HepG2 (cell line): Measurements from ENCODE around the gene LMF2. TPM values are rescaled to one million over a fixed set of nuclear protein-coding genes. Genes with fewer than 3 reads are reported as not detected.
A peak's percentile ranks its signal among the peaks of the same experiment; 100 is the strongest.

Experiments
- ARID2 ChIP-seq: sonication (generic); formaldehyde crosslinking; IDR thresholded peaks from 2 replicates; pipeline ENCODE4 v1.8.1; 2022; ENCODE audit warnings: mild to moderate bottlenecking, missing genetic modification reagents, borderline replicate concordance
- ATF7-NPFF ChIP-seq: sonication (generic); formaldehyde crosslinking; IDR thresholded peaks from 2 replicates; pipeline ENCODE4 v1.8.1; 2023; ENCODE audit warnings: mild to moderate bottlenecking, low read depth, missing genetic modification reagents, moderate library complexity
- DNMT1 ChIP-seq: sonication (generic); formaldehyde crosslinking; IDR thresholded peaks from 2 replicates; pipeline ENCODE4 v1.5.1; 2020; ENCODE audit warnings: mild to moderate bottlenecking, missing genetic modification reagents
- GTF2F1 ChIP-seq: fragments of 150-350 bp; IDR thresholded peaks from 2 replicates; pipeline ENCODE4 v1.6.1; 2014; ENCODE audit warnings: low read length
- LCORL ChIP-seq, 2 experiments: fragments of 450-650 bp in 1 of 2; sonication (generic) in 1 of 2; formaldehyde crosslinking in 1 of 2; IDR thresholded peaks; 2 replicates each; pipeline versions ENCODE4 v1.5.0 to v1.6.1; 2017 to 2020; ENCODE audit warnings: antibody characterized with exemption in 1 of 2, missing genetic modification reagents in 1 of 2
- MAFK ChIP-seq, 2 experiments: IDR thresholded peaks in 1 of 2; conservative IDR thresholded peaks in 1 of 2; 2 replicates each; pipeline ENCODE4 v1.6.1; 2011; ENCODE audit warnings: improper control_type of control experiment in 2 of 2, low read length in 2 of 2
- MTA1 ChIP-seq: sonication (generic); formaldehyde crosslinking; IDR thresholded peaks from 2 replicates; pipeline ENCODE4 v1.4.0; 2020; ENCODE audit warnings: missing genetic modification reagents, mild to moderate bottlenecking, borderline replicate concordance
- RBM22 ChIP-seq: fragments of 200-400 bp; formaldehyde crosslinking; optimal IDR thresholded peaks from 2 replicates; pipeline ENCODE3; 2017; ENCODE audit warnings: mild to moderate bottlenecking, low read length, moderate library complexity
- ZNF446 ChIP-seq: sonication (generic); formaldehyde crosslinking; IDR thresholded peaks from 2 replicates; pipeline ENCODE4 v1.5.0; 2020; ENCODE audit warnings: mild to moderate bottlenecking, missing genetic modification reagents
- polyA plus RNA-seq, 8 experiments: library from polyadenylated mRNA; depleted of rRNA in 3 of 8; stranded (reverse) in 7 of 8; unstranded in 1 of 8; fragments of >200 nt; fragmentation: Illumina TruSeq in 4 of 8; extraction: Trizol in 4 of 8; gene quantifications; 2 replicates each; pipeline versions ENCODE4 v1.2.1 to v1.2.3, GENCODE V29; 2011 to 2016; ENCODE audit warnings: low read depth in 4 of 8, missing spikeins in 1 of 8, mixed read lengths in 1 of 8; ENCODE audit not compliant: insufficient read depth in 1 of 8
- total RNA-seq, 5 experiments: library from RNA; depleted of rRNA; stranded (reverse); fragments of >200 nt; fragmentation: Illumina TruSeq; extraction: Trizol; gene quantifications; 2 replicates each; pipeline ENCODE4 v1.2.3, GENCODE V29; 2016; ENCODE audit warnings: low read depth in 1 of 5
- TF ChIP-seq, protein P1 (sequence below): sonication (generic); formaldehyde crosslinking; IDR thresholded peaks from 2 replicates; pipeline ENCODE4 v1.4.0; 2020; ENCODE audit warnings: low read depth, missing genetic modification reagents
- TF ChIP-seq, protein P2 (sequence below): sonication (generic); formaldehyde crosslinking; conservative IDR thresholded peaks from 2 replicates; pipeline ENCODE4 v1.8.0; 2022; ENCODE audit warnings: low read depth, missing genetic modification reagents
- TF ChIP-seq, protein P3 (sequence below): sonication (generic); formaldehyde crosslinking; IDR thresholded peaks from 2 replicates; pipeline ENCODE4 v1.8.0; 2022; ENCODE audit warnings: missing genetic modification reagents, low read depth, mild to moderate bottlenecking, borderline replicate concordance
- TF ChIP-seq, protein P4 (sequence below): sonication (generic); formaldehyde crosslinking; IDR thresholded peaks from 2 replicates; pipeline ENCODE4 v1.5.1; 2020; ENCODE audit warnings: missing genetic modification reagents, mild to moderate bottlenecking, borderline replicate concordance
- TF ChIP-seq, protein P5 (sequence below): sonication (generic); formaldehyde crosslinking; IDR thresholded peaks from 2 replicates; pipeline ENCODE4 v1.8.1; 2023; ENCODE audit warnings: mild to moderate bottlenecking, missing genetic modification reagents, borderline replicate concordance
- TF ChIP-seq, protein P6 (sequence below): sonication (generic); formaldehyde crosslinking; IDR thresholded peaks from 2 replicates; pipeline ENCODE4 v1.8.0; 2023; ENCODE audit warnings: mild to moderate bottlenecking, missing genetic modification reagents
- TF ChIP-seq, protein P7 (sequence below), 2 experiments: sonication (generic) in 1 of 2; formaldehyde crosslinking in 1 of 2; IDR thresholded peaks; 2 replicates each; pipeline versions ENCODE4 v1.4.0 to v1.6.1; 2018 to 2020; ENCODE audit warnings: missing genetic modification reagents in 2 of 2, borderline replicate concordance in 1 of 2, low read depth in 1 of 2, mild to moderate bottlenecking in 1 of 2, missing biosample characterization in 1 of 2

Gene LMF2
- total and polyA plus RNA-seq, 2 of the 13 experiments (the other 11 are each of a cell fraction or from before 2014, with no cell fraction given) = 23.3 to 30.6 TPM

DNA sequence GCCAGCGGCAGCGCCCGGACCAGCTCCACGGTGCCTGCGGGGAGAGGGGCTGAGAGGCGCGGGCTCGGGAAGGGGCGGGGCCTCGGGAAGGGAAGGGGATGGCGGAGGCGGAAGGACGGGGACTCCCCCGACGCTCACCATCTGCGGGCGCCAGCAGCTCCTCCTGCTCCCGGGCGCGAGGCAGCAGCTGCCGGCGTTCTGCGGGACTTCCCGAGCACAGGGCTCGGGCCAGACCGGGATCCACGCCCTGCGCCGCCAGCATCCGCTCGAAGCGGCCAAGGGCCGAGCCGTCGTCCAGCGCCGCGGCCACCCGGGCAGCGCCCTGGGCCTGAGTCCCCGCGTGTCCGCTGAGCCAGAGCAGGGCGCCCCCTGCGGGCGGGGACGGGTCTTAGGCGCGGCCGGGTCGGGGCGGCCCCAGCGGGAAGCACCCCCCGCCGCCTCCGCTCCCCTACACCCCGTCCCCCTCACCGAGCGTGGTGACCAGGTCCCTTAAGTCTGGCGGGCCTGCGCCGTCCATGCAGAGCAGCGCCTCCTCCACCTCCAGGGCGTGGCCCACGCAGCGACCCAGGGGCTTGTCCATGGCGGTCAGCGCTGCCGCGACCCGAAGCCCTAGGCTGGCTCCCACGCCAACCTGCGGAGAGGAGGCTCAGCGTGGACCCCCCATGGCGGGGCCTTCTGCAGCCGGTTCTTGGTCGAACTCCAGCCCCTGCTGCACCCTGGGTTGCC lies 18.8 kb upstream of the LMF2 start (continued):
- no peak; the same call in 1 of the 2 replicates for TF ChIP-seq ARID2 (CRISPR knock-in tag)
- TF ChIP-seq DNMT1 (CRISPR knock-in tag) = no peak
- peak; percentile 32; the same call in 1 of the 2 replicates for TF ChIP-seq ZNF446 (CRISPR knock-in tag)
- no peak for TF ChIP-seq MAFK (conservative IDR thresholded peaks at IDR 0.05 in 1 of 2, IDR thresholded peaks at IDR 0.05 in 1 of 2; ENCODE audit: low read length in 2 of 2)
- TF ChIP-seq LCORL (IDR thresholded peaks at IDR 0.05) = no peak
- TF ChIP-seq LCORL (CRISPR knock-in tag; IDR thresholded peaks at IDR 0.05) = no peak
- TF ChIP-seq, protein P1, sequence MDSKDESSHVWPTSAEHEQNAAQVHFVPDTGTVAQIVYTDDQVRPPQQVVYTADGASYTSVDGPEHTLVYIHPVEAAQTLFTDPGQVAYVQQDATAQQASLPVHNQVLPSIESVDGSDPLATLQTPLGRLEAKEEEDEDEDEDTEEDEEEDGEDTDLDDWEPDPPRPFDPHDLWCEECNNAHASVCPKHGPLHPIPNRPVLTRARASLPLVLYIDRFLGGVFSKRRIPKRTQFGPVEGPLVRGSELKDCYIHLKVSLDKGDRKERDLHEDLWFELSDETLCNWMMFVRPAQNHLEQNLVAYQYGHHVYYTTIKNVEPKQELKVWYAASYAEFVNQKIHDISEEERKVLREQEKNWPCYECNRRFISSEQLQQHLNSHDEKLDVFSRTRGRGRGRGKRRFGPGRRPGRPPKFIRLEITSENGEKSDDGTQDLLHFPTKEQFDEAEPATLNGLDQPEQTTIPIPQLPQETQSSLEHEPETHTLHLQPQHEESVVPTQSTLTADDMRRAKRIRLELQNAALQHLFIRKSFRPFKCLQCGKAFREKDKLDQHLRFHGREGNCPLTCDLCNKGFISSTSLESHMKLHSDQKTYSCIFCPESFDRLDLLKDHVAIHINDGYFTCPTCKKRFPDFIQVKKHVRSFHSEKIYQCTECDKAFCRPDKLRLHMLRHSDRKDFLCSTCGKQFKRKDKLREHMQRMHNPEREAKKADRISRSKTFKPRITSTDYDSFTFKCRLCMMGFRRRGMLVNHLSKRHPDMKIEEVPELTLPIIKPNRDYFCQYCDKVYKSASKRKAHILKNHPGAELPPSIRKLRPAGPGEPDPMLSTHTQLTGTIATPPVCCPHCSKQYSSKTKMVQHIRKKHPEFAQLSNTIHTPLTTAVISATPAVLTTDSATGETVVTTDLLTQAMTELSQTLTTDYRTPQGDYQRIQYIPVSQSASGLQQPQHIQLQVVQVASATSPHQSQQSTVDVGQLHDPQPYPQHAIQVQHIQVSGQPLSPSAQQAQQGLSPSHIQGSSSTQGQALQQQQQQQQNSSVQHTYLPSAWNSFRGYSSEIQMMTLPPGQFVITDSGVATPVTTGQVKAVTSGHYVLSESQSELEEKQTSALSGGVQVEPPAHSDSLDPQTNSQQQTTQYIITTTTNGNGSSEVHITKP (CRISPR knock-in tag) = no peak
- TF ChIP-seq, protein P2, sequence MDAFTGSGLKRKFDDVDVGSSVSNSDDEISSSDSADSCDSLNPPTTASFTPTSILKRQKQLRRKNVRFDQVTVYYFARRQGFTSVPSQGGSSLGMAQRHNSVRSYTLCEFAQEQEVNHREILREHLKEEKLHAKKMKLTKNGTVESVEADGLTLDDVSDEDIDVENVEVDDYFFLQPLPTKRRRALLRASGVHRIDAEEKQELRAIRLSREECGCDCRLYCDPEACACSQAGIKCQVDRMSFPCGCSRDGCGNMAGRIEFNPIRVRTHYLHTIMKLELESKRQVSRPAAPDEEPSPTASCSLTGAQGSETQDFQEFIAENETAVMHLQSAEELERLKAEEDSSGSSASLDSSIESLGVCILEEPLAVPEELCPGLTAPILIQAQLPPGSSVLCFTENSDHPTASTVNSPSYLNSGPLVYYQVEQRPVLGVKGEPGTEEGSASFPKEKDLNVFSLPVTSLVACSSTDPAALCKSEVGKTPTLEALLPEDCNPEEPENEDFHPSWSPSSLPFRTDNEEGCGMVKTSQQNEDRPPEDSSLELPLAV (CRISPR knock-in tag) = no peak
- TF ChIP-seq, protein P3, sequence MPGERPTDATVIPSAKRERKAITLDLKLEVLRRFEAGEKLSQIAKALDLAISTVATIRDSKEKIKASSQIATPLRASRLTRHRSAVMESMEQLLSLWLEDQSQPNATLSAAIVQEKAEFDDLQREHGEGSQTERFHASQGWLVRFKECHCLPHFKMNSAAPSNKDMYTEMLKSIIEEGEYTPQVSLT (CRISPR knock-in tag) = no peak; the same call in 1 of the 2 replicates
- TF ChIP-seq, protein P4, sequence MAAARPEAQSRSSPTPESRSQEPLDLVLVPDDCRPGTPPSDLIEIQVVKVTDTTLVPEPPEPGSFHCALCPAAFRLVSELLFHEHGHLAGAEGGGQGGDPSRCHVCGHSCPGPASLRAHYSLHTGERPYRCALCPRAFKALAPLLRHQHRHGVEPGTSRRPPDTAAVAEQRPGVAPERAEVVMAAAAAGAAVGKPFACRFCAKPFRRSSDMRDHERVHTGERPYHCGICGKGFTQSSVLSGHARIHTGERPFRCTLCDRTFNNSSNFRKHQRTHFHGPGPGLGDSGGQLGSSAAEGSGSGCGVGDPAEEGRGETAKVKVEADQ = no peak
- TF ChIP-seq RBM22 = no peak
- TF ChIP-seq, protein P5, sequence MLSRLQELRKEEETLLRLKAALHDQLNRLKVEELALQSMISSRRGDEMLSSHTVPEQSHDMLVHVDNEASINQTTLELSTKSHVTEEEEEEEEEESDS = no peak
- no peak for TF ChIP-seq MTA1 (CRISPR knock-in tag)
- TF ChIP-seq, protein P6, sequence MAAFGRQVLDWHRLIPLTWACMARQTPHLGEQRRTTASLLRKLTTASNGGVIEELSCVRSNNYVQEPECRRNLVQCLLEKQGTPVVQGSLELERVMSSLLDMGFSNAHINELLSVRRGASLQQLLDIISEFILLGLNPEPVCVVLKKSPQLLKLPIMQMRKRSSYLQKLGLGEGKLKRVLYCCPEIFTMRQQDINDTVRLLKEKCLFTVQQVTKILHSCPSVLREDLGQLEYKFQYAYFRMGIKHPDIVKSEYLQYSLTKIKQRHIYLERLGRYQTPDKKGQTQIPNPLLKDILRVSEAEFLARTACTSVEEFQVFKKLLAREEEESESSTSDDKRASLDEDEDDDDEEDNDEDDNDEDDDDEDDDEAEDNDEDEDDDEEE = no peak
- no peak; the same call in 1 of the 2 replicates for TF ChIP-seq ATF7-NPFF
- TF ChIP-seq GTF2F1 = no peak
- TF ChIP-seq, protein P7, sequence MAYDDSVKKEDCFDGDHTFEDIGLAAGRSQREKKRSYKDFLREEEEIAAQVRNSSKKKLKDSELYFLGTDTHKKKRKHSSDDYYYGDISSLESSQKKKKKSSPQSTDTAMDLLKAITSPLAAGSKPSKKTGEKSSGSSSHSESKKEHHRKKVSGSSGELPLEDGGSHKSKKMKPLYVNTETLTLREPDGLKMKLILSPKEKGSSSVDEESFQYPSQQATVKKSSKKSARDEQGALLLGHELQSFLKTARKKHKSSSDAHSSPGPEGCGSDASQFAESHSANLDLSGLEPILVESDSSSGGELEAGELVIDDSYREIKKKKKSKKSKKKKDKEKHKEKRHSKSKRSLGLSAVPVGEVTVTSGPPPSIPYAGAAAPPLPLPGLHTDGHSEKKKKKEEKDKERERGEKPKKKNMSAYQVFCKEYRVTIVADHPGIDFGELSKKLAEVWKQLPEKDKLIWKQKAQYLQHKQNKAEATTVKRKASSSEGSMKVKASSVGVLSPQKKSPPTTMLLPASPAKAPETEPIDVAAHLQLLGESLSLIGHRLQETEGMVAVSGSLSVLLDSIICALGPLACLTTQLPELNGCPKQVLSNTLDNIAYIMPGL (CRISPR knock-in tag; IDR thresholded peaks at IDR 0.05; ENCODE audit: borderline replicate concordance in 1 of 2, low read depth in 1 of 2) = peak; percentile 18 to 76; a peak in 2 of 4 replicates
